ENCODE data around the gene SFR1. TPM values are rescaled to one million over a fixed set of nuclear protein-coding genes. Genes with fewer than 3 reads are reported as not detected.
"Not testable (repeated sequence)": the region's sequence is repeated elsewhere in the genome, so short reads cannot be mapped to it uniquely, and the experiment has no call there.

SFR1 gene
- total RNA-seq, 1 donor from 2014 or later = 7.2 TPM

DNA sequence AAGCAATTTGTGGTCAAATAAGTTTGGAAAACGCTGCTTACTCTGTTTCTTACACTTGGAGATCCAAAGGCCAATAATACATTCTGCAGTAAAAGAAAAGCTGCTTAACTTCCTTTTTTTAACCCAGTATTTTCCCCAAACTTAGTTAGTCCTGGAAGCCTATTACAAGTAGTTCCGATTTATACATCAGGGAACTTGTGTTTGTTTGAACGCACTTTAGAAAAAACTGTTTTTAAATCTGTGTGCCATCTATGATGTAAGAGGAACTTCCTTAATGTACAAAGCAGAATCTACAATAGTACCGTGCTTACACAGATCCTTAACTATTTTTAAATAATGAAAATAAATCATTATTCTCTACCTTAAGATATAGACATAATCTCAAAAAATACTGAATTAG is 23.0 kb downstream of the SFR1 start:
- DNase-seq (ENCODE audit: low spot score) = no peak

DNA sequence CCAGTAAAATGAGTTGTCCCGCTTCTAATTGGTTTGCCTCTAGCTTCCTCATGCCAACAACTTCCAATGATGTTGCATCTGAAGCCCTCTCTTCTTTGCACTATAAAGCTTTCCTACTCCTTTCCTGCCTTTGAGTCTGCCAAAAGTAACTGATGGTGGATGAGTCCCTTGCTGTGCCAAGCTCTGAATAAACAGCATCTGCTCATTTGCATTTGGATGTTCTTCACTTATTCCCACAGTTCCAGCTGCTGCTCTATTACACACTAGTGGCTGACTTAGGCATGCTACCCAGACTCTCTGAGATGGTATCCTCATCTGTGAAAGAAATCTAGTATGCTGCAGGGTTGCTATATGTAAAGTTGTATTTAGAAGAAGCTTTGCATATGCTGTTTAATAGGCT is 24.9 kb downstream of the SFR1 start:
- no peak for DNase-seq (ENCODE audit: low spot score)
- intact Hi-C loops (cut with DNase I) = no loop called here

More for the DNA sequence above, 23.0 kb downstream of the SFR1 start:
- intact Hi-C loops (cut with DNase I) = no loop called here

DNA sequence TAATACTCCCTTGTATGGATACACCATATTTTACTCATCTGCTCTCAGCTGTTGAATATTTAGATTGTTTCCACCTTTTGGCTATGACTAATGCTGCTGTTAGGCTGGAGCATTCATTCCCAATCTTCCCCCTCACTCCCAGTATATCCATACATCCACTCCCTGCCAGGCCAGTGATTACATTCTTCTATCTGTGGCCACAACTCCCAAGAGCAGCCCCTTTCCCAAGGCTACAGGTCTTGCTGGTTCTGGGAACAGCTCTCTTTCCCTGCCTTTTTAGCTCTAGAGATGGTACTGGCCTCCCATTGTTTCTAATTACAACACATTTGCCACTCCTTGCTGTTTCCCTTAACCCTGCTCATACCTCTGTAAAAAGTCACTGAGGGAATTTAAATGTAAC is 28.2 kb downstream of the SFR1 start:
- intact Hi-C loops (cut with DNase I) = no loop called here
- no peak for DNase-seq (ENCODE audit: low spot score)

DNA sequence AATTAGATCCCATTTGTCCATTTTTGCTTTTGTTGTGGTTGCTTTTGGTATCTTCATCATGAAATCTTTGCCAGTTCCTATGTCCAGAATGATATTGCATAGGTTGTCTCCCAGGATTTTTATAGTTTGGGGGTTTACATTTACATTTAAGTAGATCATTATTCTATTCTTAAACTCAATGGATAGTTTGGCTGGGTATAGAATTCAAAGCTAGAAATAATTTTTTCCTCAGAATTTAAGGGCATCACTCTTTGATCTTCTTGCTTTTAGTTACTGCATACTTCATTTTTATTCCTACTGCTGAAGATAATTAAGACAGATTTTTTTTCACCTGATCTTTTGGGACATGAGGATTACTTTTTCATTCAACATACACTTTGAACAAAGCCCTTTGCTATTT is 29.8 kb downstream of the SFR1 start:
- intact Hi-C loops (cut with DNase I) = no loop called here
- no peak for DNase-seq (ENCODE audit: low spot score)

DNA sequence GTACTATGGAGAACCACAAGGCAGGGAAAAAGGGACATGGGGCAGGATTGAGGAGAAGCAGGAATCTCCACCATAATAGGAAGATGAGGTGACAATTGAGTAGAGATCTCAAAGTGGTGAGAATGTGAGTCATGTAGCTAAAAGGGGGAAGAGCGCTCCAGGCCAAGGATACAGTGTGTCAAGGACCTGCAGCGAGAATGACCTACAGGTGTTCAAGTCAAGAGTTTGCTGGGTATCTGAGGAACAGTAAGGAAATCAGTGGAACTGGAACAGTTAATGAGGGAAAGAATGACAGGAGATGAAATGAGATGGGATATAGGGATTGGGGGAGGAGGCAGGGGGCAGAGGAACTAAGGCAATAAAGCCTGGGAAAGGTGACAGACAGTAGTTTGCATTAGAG is 33.6 kb downstream of the SFR1 start:
- intact Hi-C loops (cut with DNase I) = no loop called here
- DNase-seq (ENCODE audit: low spot score) = no peak

DNA sequence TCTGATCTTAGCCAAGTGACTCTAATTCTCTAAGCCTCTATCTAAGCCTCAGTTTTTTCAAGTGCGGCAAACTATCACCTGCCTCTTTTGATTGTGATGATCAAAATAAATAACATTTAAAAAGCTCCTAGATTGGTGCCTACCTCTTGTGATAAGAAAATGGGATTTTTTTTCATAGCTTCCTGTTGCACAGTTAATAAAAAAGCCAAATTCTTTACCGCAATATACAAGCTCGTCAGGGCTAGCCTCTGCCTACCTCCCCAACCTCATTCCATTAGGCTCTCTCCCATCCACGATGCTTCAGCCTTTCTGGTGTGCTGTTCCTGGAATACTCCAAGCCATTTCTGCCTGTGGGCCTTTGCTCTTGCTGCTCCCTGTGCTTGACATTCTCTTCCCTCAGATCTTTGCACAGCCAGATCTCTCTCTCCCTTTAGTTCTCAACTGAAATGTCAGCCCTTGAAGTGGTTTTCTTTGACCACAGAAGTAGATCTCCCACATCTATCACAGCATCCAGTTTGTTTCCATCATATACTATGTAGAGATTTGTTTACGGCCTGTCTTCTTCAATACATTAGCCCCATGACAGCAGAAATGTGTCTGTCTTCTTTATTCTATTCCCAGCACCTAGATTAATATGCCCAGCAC is 48.8 kb downstream of the SFR1 start:
- no peak for DNase-seq (ENCODE audit: low spot score)
- intact Hi-C loops (cut with DNase I) = no loop called here

DNA sequence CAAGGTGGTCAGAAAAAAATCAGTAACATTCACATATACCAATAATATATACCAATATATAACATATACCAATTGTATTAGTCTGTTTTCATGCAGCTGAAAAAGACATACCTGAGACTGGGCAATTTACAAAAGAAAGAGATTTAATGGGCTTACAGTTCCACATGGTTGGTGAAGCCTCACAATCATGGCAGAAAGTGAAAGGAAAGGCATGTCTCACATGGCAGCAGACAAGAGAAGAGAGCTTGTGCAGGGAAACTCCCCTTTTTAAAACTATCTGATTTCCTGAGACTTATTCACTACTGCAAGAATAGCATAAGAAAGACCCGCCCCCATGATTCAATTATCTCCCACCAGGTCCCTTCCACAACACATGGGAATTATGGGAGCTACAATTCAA is 52.2 kb downstream of the SFR1 start:
- DNase-seq (ENCODE audit: low spot score); intact Hi-C loops (cut with DNase I): not testable (repeated sequence)

Other genes with a start within 250 kb of the SFR1 start
- 33.9 TPM for gene STN1, start 204.0 kb upstream of the SFR1 start, total RNA-seq
- 59.7 TPM for gene SLK, start 155.0 kb upstream of the SFR1 start, total RNA-seq
- gene COL17A1, start 36.3 kb upstream of the SFR1 start, total RNA-seq = 0.22 TPM
- 0.08 TPM for gene CFAP43, start 110.2 kb downstream of the SFR1 start, total RNA-seq
- gene GSTO1, start 132.7 kb downstream of the SFR1 start, total RNA-seq = 209 TPM
- 0.67 TPM for gene GSTO2, start 147.0 kb downstream of the SFR1 start, total RNA-seq
- 25.4 TPM for gene ITPRIP, start 216.3 kb downstream of the SFR1 start, total RNA-seq
- 2.7 TPM for gene CFAP58, start 231.7 kb downstream of the SFR1 start, total RNA-seq

All from cardiac septum (tissue), 1 donor.